Measurements from ENCODE around the gene LAMA3.

DNA sequence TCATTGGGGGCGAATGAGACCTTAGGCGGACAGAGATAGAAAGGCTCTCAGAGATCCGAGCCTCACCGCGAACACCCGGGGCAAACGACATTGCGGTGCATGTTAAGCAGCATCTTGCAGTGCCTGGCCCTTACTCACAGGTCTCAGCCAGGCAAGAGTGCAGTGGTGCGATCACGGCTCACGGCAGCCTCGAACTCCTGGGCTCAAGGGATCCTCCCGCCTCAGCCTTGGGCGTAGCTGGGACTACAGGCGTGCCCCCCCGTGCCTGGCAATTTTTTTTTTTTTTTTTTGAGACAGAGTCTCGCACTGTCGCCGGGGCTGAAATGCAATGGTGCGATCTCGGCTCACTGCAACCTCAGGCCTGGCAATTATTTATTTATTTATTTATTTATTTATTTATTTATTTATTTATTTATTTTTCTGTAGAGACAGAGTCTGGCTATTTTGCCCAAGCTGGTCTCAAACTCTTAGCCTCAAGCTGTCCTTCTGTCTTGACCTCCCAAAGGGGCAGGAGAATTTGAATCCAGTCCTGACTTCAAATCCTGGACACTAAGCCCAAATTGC, 1.3 kb downstream of the LAMA3 start:
- TF ChIP-seq POLR2AphosphoS5 (IDR thresholded peaks at IDR 0.05; ENCODE audit: insufficient read depth, low read depth, low read length), result no peak
- TF ChIP-seq, protein P1, sequence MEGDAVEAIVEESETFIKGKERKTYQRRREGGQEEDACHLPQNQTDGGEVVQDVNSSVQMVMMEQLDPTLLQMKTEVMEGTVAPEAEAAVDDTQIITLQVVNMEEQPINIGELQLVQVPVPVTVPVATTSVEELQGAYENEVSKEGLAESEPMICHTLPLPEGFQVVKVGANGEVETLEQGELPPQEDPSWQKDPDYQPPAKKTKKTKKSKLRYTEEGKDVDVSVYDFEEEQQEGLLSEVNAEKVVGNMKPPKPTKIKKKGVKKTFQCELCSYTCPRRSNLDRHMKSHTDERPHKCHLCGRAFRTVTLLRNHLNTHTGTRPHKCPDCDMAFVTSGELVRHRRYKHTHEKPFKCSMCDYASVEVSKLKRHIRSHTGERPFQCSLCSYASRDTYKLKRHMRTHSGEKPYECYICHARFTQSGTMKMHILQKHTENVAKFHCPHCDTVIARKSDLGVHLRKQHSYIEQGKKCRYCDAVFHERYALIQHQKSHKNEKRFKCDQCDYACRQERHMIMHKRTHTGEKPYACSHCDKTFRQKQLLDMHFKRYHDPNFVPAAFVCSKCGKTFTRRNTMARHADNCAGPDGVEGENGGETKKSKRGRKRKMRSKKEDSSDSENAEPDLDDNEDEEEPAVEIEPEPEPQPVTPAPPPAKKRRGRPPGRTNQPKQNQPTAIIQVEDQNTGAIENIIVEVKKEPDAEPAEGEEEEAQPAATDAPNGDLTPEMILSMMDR (IDR thresholded peaks at IDR 0.05; ENCODE audit: extremely low read depth in 1 of 2, insufficient read depth in 1 of 2, low read depth in 1 of 2, low read length in 2 of 2), result no peak
- no peak for TF ChIP-seq POLR2A (IDR thresholded peaks at IDR 0.05; ENCODE audit: low read depth, low read length)

Data from endothelial cell of umbilical vein (primary cell).